ENCODE results near the gene FBRSL1.
"Not testable (repeated sequence)": the region's sequence is repeated elsewhere in the genome, so short reads cannot be mapped to it uniquely, and the experiment has no call there.

DNA sequence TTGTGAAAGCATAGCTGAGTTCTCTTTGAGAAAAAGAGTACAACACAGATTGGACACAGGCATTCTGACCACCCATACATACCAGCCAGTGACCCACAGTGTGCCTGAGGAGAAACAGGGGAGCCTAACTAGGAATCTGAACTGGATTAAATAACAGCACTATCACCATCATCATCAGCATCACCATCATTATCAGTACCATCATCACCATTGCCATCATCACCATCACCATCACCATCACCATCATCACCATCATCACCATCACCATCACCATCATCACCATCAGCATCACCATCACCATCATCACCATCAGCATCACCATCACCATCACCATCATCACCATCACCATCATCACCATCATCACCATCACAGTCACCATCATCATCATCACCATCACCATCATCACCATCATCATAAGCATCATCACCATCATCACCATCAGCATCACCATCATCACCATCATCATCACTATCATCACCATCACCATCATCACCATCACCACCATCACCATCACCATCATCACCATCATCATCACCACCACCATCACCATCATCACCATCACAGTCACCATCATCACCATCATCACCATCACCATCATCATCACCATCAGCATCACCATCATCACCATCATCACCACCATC lies 26.5 kb upstream of the FBRSL1 start:
- TF ChIP-seq, protein P1, sequence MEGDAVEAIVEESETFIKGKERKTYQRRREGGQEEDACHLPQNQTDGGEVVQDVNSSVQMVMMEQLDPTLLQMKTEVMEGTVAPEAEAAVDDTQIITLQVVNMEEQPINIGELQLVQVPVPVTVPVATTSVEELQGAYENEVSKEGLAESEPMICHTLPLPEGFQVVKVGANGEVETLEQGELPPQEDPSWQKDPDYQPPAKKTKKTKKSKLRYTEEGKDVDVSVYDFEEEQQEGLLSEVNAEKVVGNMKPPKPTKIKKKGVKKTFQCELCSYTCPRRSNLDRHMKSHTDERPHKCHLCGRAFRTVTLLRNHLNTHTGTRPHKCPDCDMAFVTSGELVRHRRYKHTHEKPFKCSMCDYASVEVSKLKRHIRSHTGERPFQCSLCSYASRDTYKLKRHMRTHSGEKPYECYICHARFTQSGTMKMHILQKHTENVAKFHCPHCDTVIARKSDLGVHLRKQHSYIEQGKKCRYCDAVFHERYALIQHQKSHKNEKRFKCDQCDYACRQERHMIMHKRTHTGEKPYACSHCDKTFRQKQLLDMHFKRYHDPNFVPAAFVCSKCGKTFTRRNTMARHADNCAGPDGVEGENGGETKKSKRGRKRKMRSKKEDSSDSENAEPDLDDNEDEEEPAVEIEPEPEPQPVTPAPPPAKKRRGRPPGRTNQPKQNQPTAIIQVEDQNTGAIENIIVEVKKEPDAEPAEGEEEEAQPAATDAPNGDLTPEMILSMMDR (IDR thresholded peaks at IDR 0.05; ENCODE audit: insufficient read depth, low read depth, low read length) = not testable (repeated sequence)
- TF ChIP-seq EZH2 (IDR thresholded peaks at IDR 0.05; ENCODE audit: insufficient read depth, low read length) = not testable (repeated sequence)

Data from astrocyte (in vitro differentiated cells and primary cell).